Stimulated activated effector memory CD8-positive, alpha-beta T cell treated with anti-CD3 and anti-CD28 coated beads, Interleukin-12 subunit alpha, Interleukin-12 subunit beta, amount 100 ng/mL, for 72 hours (primary cell): ENCODE results near the gene ATP2B2.
A peak's percentile ranks its signal among the peaks of the same experiment; 100 is the strongest.

Source experiments
- ATAC-seq: fragments of 150-1000 bp; cut with Tn5 transposase; 2 replicates; pipeline ENCODE4 v1.10.0; 2021
- DNase-seq, 2 donors: peaks; one replicate each; pipeline ENCODE4 v3.0.0; 2021 to 2022; ENCODE audit warnings: low spot score in 2 of 2
- H3K27ac Mint-ChIP-seq: one replicate; pipeline ENCODE4 v1.8.0; 2022; ENCODE audit warnings: mild to moderate bottlenecking, mixed read lengths
- H3K36me3 Mint-ChIP-seq: one replicate; pipeline ENCODE4 v1.8.0; 2022; ENCODE audit warnings: mild to moderate bottlenecking, mixed read lengths
- H3K4me1 Mint-ChIP-seq: one replicate; pipeline ENCODE4 v1.8.0; 2022; ENCODE audit warnings: mixed read lengths
- H3K4me3 Mint-ChIP-seq: one replicate; pipeline ENCODE4 v1.8.0; 2022; ENCODE audit warnings: mild to moderate bottlenecking, mixed read lengths
- H3K9me3 Mint-ChIP-seq: one replicate; pipeline ENCODE4 v1.8.0; 2022; ENCODE audit warnings: mixed read lengths

ATP2B2 gene

DNA sequence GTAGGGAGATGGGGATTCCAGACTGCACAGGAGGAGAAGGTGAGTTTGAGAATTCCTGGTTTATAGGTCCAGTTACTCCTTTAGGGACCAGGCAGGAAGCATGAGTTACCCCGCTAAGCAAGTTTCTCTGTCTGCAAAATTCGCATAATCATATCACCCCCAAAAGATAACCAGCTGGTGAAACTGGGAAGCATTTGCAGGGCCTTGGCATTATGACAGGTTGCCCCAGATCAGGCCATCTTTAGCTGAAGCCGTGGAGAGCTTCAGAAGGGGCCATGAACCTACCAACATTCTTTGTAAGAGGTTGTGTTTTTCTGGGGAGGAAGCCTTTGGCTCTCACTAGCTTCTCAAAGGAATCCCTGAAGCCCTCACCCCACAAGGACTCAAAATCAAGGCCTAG is 29.4 kb downstream of the ATP2B2 start:
- Mint-ChIP-seq H3K4me1 (peaks cover 12% of the 10 kb centered on the region), H3K27ac (no peak overlapping the region), H3K9me3 (peaks cover 4% of the 10 kb centered on the region), H3K4me3 (no peak overlapping the region), H3K36me3 (no peaks in the 10 kb centered on the region)
- no peak for ATAC-seq
- DNase-seq, result no peak

DNA sequence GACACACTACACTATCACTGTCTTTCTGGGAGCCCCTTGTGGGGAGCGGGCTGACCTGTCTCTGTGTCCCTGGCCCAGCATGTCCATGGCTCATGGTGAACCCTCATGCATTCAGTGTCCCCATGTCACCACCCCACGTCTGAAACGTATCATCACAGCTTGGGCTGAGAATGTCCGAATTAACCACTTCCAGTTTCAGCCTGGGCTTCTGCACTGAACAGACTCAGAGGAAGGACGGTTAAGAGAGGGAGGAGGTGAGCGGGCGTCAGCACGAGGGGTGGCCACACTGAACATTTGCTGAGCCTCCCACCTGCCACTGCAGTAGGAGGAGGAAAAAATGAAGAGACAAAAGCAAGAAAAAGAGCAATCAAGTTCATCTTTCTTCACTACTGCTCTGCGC is 30.5 kb downstream of the ATP2B2 start:
- H3K36me3 Mint-ChIP-seq, result no peaks in the 10 kb centered on the region
- ATAC-seq (peak; percentile 42), DNase-seq (no peak)
- peaks cover 12% of the 10 kb centered on the region for H3K4me1 Mint-ChIP-seq
- no peak overlapping the region for H3K4me3 Mint-ChIP-seq
- peaks cover 4% of the 10 kb centered on the region for H3K9me3 Mint-ChIP-seq
- H3K27ac Mint-ChIP-seq, result peak overlapping the region; percentile 60

DNA sequence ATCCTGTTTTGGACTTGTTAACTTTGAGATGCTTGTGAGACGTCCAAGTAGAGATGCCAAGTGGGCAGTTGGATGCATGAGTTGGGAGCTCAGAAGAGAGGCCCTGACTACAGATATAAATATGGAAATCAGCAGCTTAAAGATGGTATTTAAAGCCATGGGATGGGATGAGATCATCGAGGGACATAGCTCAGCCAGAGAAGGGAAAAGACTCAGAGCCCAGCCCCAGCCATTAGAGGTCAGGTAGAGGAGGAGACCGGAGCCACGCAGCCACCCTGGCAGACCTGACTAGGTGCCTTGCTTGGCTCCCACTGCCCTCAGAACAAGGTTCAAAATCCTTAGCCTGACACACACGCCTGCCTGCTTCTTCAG is 31.1 kb downstream of the ATP2B2 start:
- ATAC-seq, result no peak
- Mint-ChIP-seq H3K36me3 (no peaks in the 10 kb centered on the region), H3K27ac (peak overlapping the region; percentile 60), H3K9me3 (peaks cover 4% of the 10 kb centered on the region), H3K4me3 (no peak overlapping the region), H3K4me1 (peaks cover 12% of the 10 kb centered on the region)
- DNase-seq, result no peak

DNA sequence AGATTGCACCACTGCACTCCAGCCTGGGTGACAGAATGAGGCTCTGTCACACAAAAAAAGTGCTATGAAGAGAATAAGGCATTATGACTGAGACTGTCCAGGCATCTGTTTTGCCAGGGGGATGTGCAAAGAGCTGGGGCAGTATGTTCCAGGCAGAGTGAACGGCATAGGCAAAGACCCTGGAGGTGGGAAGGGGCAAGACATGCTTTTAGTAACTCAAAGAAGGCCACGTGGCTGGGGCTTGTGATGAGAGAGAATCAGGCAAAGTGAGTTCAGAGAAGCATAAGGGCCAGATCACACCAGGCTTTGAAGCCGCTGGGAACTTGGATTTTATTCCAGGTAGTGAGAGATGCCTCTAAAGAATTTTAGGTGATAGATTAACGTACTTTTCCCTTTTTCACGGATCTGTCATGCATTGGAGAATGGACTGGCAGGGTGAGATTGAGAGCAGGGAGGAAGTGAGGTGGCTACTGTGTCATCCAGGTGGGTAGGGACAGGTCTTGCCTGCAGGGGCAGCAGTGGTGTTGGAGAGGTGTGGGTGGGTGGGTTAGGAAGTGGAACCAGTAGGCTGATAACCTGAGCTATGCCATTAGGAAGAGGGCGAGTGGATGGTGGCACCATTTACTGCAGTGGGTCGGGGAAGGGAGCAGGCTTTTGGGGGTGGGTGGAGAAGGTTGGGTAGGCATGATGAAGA is 31.7 kb downstream of the ATP2B2 start:
- Mint-ChIP-seq H3K4me1 (peaks cover 12% of the 10 kb centered on the region), H3K27ac (no peak overlapping the region), H3K9me3 (peaks cover 4% of the 10 kb centered on the region), H3K36me3 (no peaks in the 10 kb centered on the region), H3K4me3 (no peak overlapping the region)
- ATAC-seq, result no peak
- DNase-seq, result no peak

DNA sequence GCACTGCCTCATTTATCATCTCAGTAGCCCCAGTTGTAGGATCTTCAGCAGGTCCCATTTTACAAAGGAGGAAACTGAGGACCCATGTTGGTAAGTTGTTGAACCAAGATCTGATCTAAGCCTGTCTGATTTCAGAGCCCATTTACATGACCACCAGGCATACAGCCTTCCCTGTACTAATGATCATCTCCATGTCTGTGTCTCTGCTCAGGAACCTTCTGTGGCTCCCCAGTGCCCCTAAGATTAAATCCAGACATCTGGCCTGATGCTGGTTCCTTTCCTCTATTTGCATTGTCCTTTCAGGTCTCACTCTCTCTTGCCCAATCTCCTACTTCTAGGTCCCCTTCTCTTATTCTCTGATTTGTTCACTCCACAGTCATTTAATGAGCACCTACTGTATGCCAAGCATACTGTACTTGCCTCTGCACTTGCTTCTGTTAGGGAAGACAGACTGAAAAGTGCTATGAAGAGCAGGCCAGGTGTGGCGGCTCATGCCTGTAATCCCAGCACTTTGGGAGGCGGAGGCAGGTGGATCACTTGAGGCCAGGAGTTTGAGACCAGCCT is 32.4 kb downstream of the ATP2B2 start:
- no peak overlapping the region for H3K4me3 Mint-ChIP-seq
- no peak for ATAC-seq
- no peak overlapping the region for H3K27ac Mint-ChIP-seq
- H3K9me3 Mint-ChIP-seq, result no peaks in the 10 kb centered on the region
- H3K4me1 Mint-ChIP-seq, result peaks cover 12% of the 10 kb centered on the region
- DNase-seq, result no peak
- no peaks in the 10 kb centered on the region for H3K36me3 Mint-ChIP-seq

DNA sequence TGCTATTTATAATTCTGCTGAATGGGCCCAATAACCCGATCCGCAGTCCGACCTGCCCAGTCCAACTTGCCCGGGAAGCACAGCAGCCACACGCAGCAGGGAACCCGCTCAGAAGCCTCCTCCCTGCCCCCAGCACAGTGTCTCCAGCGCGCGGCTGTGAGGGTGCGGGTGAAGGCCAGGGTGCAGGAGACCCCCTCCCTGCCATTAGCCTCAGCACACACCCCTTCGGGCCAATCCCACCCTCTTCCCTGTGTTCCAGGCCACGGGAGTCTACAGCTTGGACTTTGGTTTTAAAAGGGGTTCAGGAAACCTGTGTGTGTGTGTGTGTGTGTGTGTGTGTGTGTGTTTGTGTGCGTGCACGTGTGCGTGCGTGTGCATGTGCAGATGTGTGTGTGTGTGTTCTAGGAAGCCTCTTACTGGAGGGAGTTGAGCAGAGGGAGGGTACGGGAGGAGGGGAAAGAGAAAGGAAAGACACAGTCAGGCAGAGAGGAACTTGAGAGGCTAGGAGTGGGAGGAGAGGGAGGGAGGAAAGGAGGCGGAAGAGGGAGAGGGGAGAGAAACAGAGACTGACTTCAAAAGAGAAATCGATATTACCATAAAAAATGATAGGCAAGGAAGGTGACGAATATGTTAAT is 34.2 kb downstream of the ATP2B2 start:
- Mint-ChIP-seq H3K9me3 (no peaks in the 10 kb centered on the region), H3K27ac (no peak overlapping the region), H3K36me3 (no peaks in the 10 kb centered on the region), H3K4me3 (no peak overlapping the region), H3K4me1 (peaks cover 12% of the 10 kb centered on the region)
- ATAC-seq (no peak), DNase-seq (no peak)

DNA sequence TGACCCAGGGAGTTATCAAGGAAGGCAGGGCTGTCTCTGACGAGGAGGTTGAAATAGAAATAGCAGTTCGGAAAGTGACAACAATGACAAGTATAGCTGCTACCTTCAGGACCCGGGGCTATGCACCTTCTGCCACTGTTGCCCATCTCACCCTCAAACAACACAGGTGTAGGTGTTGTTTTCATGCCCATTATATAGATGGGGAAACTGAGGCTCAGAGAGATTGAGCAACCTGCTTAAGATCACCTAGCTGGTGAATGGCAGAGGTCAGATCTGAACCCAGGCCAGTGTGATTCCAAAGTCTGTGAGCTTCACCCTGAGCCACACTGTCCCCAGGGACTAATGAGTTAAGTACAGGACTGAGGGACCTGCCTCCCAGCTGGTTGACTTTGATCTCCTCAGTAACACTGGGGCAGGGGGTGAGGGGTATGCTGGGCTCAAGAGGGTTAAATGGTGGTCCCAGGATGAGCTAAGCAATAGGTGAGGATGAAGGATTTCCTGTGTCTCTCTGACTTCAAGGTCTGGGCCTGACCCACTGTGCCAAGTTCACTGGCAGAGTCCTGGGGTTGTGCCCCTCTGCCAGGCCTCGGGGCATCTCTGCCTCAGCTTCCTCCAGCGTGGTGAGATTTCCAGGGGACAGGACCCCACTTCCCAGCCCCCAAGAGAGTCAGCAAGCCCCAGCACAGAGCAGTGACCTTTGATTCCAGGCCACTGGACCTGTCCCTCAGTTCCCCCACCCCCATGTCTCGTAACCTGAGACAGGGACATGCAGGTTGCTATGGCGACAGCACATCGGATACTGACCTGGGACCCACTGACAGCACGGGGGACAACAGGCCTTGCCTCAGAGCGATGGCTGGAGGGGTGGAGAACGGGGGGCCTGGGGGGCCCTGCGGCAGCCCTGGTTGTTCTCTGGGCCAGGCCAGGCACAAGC is 35.0 kb downstream of the ATP2B2 start:
- Mint-ChIP-seq H3K27ac (no peak overlapping the region), H3K4me3 (no peak overlapping the region), H3K4me1 (peaks cover 12% of the 10 kb centered on the region), H3K36me3 (no peaks in the 10 kb centered on the region), H3K9me3 (no peaks in the 10 kb centered on the region)
- DNase-seq (no peak), ATAC-seq (no peak)

DNA sequence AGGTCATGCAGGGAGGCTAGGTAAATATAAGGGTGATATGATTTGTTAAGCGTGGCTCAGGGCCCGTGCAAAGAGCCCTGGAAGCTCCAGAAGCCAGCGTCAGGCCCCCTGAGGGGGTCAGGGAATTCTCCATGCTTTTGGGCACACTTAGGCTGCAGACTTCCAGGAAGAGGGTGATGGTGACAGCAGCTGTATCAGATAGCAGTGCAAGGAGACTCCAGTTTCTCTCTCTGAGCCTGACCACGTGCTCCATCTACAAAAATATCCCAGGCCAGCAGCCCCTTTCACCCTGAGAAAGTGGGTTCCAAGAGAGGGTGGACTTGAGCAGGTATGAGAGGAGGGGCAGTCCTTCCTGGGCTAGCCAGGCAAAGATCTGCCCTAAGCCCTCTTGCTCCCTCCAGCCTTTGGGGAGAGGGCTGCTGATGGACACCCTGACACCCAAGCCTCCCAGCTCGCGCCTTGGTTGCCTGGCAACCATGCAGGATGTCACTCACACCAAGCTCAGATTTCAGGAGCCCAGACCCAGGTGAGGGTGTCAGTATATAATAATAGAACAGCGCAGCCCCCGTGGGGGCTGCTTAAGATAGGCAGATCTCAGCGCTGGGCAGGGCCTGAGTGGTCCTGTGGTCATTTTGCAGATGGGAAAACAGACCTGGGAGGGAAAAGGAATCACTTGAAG is 35.8 kb downstream of the ATP2B2 start:
- ATAC-seq, result no peak
- H3K36me3 Mint-ChIP-seq, result no peaks in the 10 kb centered on the region
- no peaks in the 10 kb centered on the region for H3K9me3 Mint-ChIP-seq
- no peak overlapping the region for H3K27ac Mint-ChIP-seq
- peaks cover 6% of the 10 kb centered on the region for H3K4me1 Mint-ChIP-seq
- DNase-seq, result no peak
- no peak overlapping the region for H3K4me3 Mint-ChIP-seq

DNA sequence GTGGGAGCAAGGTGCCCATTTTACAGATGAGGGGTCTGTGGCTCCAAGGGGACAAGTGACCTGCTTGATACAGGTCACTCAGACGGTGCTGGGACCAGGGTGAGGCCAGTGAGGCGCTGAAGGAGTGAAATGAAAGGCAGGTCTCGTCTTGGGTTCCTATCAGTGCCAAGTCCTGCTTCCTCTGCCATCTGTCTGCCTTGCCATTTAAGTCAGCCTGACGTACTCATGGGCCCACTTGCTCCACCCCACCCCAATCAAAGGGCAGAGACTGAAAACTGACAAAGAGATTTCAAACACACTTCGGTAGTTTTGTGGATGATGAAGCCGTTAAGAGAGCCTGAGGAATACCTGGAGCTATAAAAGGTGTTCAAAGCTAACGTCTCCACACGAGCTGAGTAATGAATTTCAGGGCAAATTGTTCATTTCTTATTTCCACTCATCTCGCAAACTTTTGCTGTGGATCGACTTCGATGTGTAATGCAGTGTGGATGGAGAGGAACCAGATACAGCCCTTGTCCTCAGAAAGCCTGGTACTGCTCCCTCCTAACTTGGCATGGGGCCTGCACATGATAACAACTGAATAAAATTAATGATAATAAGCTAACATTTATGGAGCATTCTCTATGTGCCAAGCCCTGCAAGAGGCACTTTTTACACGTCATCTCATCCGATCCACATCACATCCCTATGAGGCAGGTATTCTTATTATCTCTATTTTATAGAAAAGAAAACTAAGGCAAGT is 36.6 kb downstream of the ATP2B2 start:
- Mint-ChIP-seq H3K4me1 (peaks cover 3% of the 10 kb centered on the region), H3K36me3 (no peaks in the 10 kb centered on the region), H3K9me3 (no peaks in the 10 kb centered on the region), H3K27ac (no peak overlapping the region), H3K4me3 (no peak overlapping the region)
- DNase-seq (no peak), ATAC-seq (no peak)

DNA sequence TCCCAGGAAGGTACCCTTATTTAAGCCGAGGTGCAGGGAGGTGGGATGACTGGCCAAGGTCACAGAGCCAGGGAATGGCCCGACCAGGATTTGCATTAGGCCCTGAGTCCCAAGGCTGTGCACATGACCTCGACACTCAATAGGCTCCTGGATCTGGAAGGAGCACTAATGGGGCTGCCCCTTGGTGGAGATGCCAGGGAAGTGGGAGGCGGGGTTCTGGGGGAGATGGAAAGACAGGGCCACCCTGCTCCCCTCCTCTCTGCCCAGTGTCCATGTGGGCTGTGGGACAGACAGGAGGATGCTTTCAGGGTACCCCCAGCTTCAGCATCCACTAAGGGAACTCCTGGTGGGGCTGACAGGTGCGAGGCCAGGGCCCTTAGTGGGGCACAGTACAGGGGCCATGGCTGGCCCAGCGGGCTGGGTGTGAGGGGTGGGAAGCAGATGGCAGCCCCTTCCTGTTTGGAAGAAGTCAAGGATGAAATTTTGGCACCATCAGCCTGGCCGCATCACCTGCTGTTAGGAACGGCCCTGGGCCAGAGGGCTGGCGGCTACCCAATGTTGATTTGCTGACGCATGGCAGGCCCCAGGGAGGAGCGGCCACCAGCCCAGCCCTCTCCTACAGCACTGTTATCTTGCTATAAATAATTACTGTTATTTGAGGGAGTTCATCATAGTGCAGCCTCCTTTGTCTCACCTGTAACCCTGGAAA is 37.3 kb downstream of the ATP2B2 start:
- DNase-seq (no peak), ATAC-seq (no peak)
- Mint-ChIP-seq H3K36me3 (no peaks in the 10 kb centered on the region), H3K9me3 (no peaks in the 10 kb centered on the region), H3K4me1 (no peaks in the 10 kb centered on the region), H3K4me3 (no peak overlapping the region), H3K27ac (no peak overlapping the region)

DNA sequence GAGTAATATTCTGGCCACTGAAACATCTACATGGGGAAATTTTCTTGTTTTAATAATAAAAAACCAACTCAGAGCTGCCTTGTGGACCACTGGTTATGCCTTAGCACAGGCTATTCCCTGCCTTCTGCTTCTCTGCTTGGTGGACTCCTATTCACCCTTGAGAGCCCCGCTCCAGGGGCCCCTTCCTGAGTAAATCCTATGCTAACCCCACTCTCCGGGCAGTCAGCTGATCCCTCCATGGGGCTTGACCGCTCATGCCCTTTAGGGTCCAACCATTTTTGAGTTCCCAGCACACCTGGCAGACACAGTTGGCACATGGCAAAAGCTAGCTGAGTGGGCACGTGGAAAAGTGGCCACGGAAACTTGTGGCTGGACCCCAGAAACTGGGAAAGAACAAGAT is 38.2 kb downstream of the ATP2B2 start:
- DNase-seq (no peak), ATAC-seq (no peak)
- Mint-ChIP-seq H3K9me3 (no peaks in the 10 kb centered on the region), H3K27ac (no peak overlapping the region), H3K36me3 (no peaks in the 10 kb centered on the region), H3K4me1 (peaks cover 2% of the 10 kb centered on the region), H3K4me3 (no peak overlapping the region)

DNA sequence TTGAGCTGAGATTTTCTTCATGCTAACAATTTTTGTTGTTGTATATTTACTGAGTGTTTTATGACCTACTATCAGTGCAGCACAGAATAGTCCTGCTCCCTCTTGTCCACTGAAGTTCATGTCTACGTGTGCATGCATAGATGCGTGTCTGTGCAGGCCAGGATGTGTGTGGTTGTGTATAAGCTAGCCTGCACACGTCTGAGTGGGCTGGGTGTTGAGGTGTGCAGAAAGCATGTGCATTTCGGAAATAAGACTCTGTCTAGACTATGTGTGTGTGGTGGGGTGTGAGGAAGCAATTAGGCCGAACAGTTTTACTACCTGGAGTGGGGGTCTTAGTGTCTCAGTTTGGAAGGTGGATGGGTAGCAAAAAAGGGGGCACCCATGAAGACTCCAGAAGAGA is 39.2 kb downstream of the ATP2B2 start:
- no peaks in the 10 kb centered on the region for H3K9me3 Mint-ChIP-seq

DNA sequence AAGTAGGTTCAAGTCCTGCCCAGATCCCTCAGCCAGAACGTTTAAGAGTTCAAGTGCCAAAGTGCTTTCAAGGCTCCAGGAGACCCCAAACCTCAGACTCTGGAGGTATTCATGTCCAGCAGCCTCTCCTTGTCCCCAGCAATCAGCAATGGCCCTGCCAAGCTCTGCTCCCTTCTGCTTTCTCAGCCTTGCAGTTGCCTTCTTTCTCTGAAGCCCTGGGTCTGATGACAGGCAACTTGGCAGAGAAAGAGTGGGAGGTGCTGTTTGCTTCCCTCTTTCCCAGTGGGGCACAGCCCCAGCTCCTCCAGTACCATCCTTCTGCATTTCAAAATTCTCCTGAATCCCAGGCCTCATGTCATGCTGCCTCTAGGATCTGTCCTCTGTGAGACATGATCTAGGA is 40.2 kb downstream of the ATP2B2 start:
- Mint-ChIP-seq H3K4me3 (no peak overlapping the region), H3K36me3 (no peaks in the 10 kb centered on the region), H3K4me1 (peaks cover 8% of the 10 kb centered on the region), H3K27ac (peak overlapping the region; percentile 4), H3K9me3 (no peaks in the 10 kb centered on the region)
- DNase-seq (no peak), ATAC-seq (no peak)

More for the DNA sequence above, 39.2 kb downstream of the ATP2B2 start:
- H3K4me3 Mint-ChIP-seq, result no peak overlapping the region
- DNase-seq (no peak), ATAC-seq (no peak)
- no peaks in the 10 kb centered on the region for H3K36me3 Mint-ChIP-seq
- peaks cover 8% of the 10 kb centered on the region for H3K4me1 Mint-ChIP-seq
- no peak overlapping the region for H3K27ac Mint-ChIP-seq
